Effector CD4-positive, alpha-beta T cell (primary cell): ENCODE measurements around the gene ALDH1A1.
"Not testable (repeated sequence)": the region's sequence is repeated elsewhere in the genome, so short reads cannot be mapped to it uniquely, and the experiment has no call there.

ENCODE experiments used
- DNase-seq: peaks from one replicate; pipeline ENCODE4 v3.0.0-alpha.2; 2020

ALDH1A1 gene

GRCh38 chr9:72891043-72891442, 61.8 kb downstream of the ALDH1A1 start:
- no peak for DNase-seq

- no peak for DNase-seq
These were observed 63.9 kb downstream of the ALDH1A1 start for GRCh38 chr9:72888943-72889342.

GRCh38 chr9:72888067-72888466, 64.8 kb downstream of the ALDH1A1 start:
- DNase-seq, result no peak

GRCh38 chr9:72886386-72886785, 66.5 kb downstream of the ALDH1A1 start:
- no peak for DNase-seq

GRCh38 chr9:72884508-72884907, 68.3 kb downstream of the ALDH1A1 start:
- no peak for DNase-seq

- no peak for DNase-seq
These were observed 69.0 kb downstream of the ALDH1A1 start for GRCh38 chr9:72883875-72884274.

GRCh38 chr9:72882117-72882775, 70.6 kb downstream of the ALDH1A1 start:
- no peak for DNase-seq

- DNase-seq, result no peak
These were observed 72.0 kb downstream of the ALDH1A1 start for GRCh38 chr9:72880821-72881220.

- DNase-seq, result no peak
These were observed 77.6 kb downstream of the ALDH1A1 start for GRCh38 chr9:72875221-72875620.

- no peak for DNase-seq
These were observed 78.5 kb downstream of the ALDH1A1 start for GRCh38 chr9:72874344-72874743.

- DNase-seq, result no peak
These were observed 79.4 kb downstream of the ALDH1A1 start for GRCh38 chr9:72873456-72873855.

GRCh38 chr9:72872718-72873117, 80.1 kb downstream of the ALDH1A1 start:
- DNase-seq, result no peak

GRCh38 chr9:72871685-72872084, 81.2 kb downstream of the ALDH1A1 start:
- no peak for DNase-seq

GRCh38 chr9:72864327-72864726, 88.5 kb downstream of the ALDH1A1 start:
- no peak for DNase-seq

GRCh38 chr9:72863456-72864094, 89.3 kb downstream of the ALDH1A1 start:
- DNase-seq, result no peak

- not testable (repeated sequence) for DNase-seq
These were observed 90.1 kb downstream of the ALDH1A1 start for GRCh38 chr9:72862788-72863187.

- DNase-seq, result no peak
These were observed 94.6 kb downstream of the ALDH1A1 start for GRCh38 chr9:72858089-72858912.

- DNase-seq, result no peak
These were observed 95.2 kb downstream of the ALDH1A1 start for GRCh38 chr9:72857624-72857996.

GRCh38 chr9:72856972-72857623, 95.8 kb downstream of the ALDH1A1 start:
- DNase-seq, result no peak

- no peak for DNase-seq
These were observed 96.8 kb downstream of the ALDH1A1 start for GRCh38 chr9:72855890-72856523.

GRCh38 chr9:72855321-72855720, 97.5 kb downstream of the ALDH1A1 start:
- no peak for DNase-seq
